NCI-H82 treated with DMSO at 0.1 percent for 48 hours (cell line): ENCODE data around the gene SMIM1.
A peak's percentile ranks its signal among the peaks of the same experiment; 100 is the strongest.
"Not testable (repeated sequence)": the region's sequence is repeated elsewhere in the genome, so short reads cannot be mapped to it uniquely, and the experiment has no call there.

ENCODE experiments used
- DNase-seq: peaks from one replicate; lab custom pipeline; 2025; ENCODE audit not compliant: unreplicated experiment; lab: John Stamatoyannopoulos, UW

Gene SMIM1

GRCh38 chr1:3736131-3736561 is 36.4 kb upstream of the SMIM1 start:
- DNase-seq, result no peak

- no peak for DNase-seq
Measured at GRCh38 chr1:3736708-3737107, 35.8 kb upstream of the SMIM1 start.

- no peak for DNase-seq
Measured at GRCh38 chr1:3738943-3739342, 33.6 kb upstream of the SMIM1 start.

DNA sequence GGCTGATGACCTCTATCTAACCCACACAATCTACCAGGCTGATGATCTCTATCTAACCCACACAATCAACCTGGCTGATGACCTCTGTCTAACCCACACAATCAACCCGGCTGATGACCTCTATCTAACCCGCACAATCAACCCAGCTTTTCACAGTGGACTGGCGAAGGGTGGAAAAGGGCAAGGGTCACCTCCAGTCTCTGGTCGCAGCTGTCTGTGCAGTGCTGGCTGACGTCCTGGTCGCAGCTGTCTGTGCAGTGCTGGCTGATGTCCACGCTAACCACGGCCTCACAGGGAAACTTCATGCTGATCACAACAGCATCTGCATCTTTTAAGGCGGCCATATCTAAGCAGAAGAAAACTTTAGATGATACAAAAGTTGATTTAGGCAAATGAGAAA is 32.5 kb upstream of the SMIM1 start:
- DNase-seq, result no peak

DNA sequence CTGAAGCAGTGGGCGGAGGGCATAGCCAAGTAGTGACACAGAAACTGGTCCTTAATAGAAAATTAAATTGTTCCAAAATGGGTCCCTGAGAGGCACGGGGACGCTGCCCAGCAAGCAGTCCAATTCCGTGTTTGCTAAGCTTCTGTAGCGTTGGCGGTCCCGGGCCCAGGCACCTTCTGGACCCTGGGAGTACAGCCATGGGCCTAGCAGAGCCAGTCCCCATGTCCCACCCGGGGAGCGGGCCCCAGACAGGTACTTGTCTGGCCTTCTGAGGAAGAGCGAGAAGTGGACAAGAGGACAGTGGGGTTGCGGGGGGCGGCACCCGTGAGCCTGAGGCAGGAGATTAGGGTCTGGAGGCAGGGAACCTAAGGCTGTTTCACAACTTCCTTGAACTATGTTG is 31.8 kb upstream of the SMIM1 start:
- no peak for DNase-seq

DNA sequence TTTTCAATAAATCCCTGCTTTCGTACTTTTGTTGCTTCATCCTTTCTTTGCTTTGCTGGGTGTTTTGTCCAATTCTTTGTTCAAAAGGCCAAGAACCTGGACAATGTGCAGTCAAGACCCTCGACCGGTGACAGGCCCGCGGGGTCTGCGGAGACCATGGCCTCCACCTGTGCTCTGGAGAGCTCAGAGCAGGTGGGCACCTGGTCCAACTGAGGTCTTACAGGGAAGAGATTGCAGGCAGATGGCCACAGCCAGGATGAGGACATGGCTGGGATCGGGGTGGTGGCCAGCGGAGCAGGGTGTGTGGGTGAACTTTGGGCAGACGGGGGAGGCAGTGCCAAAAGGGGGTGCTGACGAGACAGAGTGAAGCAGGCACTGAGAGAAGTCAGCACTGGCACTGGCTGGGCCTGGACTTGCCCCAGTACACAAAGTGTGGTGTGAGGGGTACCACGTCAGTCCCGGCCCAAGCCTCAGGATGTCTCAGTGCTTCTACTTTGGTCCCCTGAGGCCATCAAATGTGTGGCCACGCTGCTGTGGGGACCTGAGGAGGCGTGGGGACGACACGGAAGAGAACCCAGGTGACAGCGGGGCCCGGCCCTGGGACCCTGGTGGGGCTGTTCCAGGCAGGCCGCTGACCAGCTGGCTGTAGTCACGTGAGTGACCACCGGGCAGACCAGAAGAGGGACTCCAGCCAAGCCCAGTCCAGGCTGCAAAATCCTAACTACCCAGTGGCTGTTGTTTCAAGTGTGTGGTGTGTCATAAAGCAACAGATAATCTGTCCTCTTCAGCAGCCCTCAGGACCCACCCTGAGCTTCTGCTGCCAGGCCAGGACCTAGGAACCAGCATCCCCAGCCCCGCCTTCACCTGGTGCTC is 30.7 kb upstream of the SMIM1 start:
- DNase-seq, result no peak

DNA sequence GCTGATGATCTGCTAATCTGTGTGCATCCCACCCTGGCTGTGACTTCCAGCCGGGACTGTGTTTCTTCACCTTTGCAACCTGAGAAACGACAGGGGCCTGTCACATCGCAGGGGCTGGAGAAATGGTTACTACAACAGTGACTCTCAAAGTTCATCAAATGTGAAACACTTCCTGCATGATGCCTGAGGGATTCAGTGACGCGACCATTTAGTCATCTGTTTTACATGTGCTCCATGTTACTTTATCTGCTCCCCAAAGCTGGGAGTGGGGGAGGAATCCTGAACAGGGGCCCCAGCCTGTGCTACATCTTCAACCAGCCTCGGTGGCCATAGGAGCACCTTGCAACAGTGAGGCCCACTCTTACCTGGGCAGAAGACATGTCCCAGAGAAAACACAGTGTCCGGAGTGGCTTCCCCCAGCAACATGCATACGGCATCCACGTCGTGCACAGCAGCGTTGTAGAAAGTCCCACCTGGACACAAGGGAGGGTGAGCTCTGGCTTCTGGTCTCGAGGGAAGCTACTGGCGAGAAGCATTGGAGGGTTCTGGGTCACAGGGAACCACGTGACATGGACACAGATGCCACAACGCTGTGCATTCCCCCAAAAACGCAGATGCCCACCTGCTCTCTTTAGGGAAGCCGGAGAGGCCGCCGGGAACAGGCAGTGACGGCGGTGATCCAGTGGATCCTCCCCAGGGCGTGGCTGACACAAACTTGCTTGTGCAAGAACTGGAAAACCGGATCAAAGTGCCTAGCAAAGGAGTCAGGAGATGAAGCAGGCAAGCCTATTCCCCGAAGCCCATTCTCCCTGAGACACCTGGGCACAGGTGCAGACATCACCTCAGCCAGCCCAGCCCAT is 29.9 kb upstream of the SMIM1 start:
- DNase-seq, result no peak

DNA sequence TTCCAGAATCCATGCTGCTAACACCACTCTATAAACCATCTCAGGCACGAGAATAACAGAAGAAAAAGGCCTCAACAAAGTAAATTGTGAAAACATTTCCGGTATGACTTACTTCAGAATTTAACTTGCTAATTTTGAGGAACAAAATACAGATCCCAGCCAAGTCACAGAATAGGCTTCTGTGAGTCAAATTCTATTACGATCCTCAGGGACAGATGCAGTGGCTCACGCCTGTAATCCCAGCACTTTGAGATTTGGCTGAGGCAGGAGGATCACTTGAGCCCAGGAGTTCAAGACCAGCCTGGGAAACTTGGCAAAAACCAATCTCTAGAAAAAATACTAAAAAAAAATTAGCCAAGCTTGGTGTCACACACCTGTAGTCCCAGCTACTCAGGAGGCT is 29.1 kb upstream of the SMIM1 start:
- DNase-seq, result no peak

DNA sequence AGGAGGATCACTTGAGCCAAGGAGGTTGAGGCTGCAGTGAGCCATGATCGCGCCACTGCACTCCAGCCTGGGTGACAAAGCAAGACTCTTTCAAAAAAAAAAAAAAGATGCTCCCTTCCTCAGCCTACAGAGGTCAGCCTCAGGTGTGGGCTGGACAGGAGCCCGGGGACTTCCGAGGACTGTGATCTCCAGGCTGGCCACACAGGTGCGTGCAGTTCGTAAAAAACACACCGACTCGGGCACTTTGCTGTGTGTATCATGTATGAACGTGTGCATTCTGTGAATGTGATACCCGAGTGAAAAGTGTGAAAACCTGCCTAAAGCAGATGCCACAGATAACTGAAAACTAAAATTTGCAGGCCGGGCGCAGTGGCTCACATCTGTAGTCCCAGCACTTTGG is 28.7 kb upstream of the SMIM1 start:
- DNase-seq, result no peak

GRCh38 chr1:3744646-3745045 is 27.9 kb upstream of the SMIM1 start:
- DNase-seq, result no peak

GRCh38 chr1:3745071-3745470 is 27.5 kb upstream of the SMIM1 start:
- DNase-seq, result no peak

DNA sequence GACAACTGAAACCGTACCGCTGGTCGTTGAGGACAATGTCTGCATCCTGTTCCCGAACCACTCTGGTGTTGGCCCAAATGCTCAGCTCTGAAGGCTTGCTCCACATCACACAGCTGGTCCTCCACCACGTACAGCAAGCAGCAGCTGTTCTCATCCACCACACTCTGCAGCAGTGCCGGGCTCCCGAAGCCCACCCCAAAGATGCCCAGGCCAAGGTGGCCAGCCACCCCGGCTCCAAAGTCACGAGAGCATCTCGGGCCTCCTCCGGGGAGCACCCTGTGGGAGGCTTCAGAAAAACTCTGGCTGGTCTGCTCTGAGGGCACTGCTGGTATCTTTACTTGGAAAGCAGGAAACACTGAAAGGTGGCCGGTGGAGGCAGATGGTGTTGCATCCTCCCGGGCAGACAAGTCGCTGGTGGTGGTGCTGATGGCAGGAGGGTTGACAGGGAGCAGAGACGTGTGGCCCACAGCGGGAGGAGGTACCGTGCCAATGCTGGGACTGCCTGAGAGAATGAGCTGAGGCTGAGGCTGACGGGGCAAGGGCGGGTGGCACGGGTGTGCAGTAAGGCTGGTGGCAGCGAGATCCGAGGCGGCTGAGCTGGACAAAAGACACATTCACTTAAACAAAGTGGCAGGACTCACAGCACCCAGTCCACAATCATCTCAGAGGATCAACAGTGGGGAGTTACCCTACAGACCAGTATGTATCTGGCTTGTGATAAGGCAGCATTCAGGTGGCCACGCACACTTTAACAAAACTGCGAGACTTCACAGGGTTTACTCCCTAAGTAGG is 26.8 kb upstream of the SMIM1 start:
- no peak for DNase-seq

DNA sequence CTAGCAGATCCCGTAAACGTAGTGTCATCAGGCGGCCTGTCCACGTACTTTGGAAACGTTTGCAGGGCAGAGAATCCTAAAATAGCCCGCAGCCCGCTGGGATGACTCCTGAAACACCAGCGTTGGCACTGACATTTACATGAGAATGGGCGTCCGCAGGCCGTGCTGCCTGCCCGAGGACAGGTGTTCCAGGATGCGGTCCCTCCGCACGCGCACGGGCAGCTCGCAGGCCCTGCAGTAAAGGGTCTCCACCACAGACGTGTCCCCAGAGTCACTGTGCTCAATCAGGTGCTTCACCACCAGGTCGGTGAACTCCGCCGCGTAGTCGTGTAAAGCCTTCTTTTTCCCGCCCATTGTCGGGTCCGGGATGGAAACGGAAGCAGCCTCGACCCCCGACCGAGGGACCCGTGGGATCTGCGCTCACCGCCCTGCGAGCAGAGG is 26.1 kb upstream of the SMIM1 start:
- DNase-seq, result no peak

DNA sequence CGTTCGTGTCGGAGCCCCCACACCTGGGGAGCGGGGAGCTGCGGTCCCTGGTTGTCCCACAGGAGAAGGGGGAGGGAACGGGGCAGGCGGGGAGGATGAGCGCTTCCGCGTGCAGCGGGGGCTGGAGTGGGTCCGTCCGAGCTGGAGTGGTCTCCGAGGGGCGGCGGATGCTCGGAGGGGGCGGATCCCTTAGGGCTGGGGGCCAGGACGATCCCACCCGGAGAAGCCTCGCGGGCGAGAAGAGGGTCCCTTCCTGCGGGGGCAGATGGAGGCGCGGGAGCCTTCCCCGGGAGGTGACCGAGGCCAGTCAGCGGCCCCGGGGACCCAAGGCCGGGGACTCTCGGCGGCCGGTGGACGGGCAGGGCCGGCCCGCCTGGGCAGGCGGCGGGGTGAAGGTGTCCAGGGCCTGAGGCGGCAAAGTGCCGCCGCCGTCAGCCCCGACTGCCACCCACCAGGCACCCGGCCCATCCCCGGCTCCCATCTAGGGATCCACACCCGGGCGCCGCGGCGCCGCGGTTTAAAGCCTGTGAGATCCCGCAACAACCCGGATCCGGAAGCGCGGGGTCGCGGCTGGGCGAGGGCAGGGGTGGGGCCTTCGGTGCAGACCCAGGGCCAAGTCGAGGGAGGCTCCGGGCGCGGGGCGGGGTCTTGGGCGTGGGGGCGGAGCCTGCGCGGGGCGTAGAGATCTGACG is 25.6 kb upstream of the SMIM1 start:
- peak; percentile 64 for DNase-seq

DNA sequence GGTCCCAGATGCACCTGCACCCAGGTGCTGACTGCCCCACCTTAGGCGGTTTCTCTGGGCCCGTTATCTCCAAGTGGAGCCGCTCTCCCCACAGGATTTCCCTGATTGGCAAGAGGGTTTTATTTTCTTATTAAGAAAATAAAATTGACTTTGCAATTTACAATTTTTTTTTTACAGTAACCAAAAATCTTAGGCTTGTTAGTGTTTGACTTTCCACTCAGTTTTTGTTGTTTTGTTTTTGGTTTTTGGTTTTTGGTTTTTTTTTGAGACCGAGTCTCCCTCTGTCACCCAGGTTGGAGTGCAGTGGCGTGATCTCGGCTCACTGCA is 25.1 kb upstream of the SMIM1 start:
- no peak for DNase-seq

DNA sequence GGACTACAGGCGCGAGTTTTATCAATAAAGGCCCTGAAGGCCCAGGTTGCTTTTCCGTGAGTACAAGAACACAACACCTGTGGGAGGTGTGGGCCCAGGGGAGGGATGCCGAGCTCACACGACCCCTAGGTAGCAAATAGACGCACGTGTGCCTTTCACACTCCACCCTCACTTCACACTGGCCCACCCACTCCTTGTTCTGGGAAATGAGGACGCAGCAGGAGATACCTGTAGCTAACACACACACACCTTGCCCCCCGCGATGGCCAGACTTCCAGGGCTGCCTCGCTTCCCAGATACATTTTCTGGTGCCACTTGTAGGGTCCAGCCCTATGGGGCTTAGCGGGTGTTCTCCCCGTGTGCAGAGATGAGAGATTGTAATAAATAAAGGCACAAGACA is 24.6 kb upstream of the SMIM1 start:
- DNase-seq, result no peak

- not testable (repeated sequence) for DNase-seq
Measured at GRCh38 chr1:3748316-3748900, 24.1 kb upstream of the SMIM1 start.

GRCh38 chr1:3749512-3749911 is 23.0 kb upstream of the SMIM1 start:
- DNase-seq, result no peak

GRCh38 chr1:3750741-3751140 is 21.8 kb upstream of the SMIM1 start:
- DNase-seq, result no peak

GRCh38 chr1:3752400-3752945 is 20.1 kb upstream of the SMIM1 start, which contains the start of gene CCDC27:
TSS of gene CCDC27 (plus strand) at chr1:3752450. CDS start at chr1:3752482, 32 bp downstream.
- DNase-seq, result no peak
